MCF 10A (cell line): ENCODE results near the gene NADK2. TPM values are rescaled to one million over a fixed set of nuclear protein-coding genes. Genes with fewer than 3 reads are reported as not detected.

Source experiments
- BruUV-seq: library from RNA; stranded (reverse); fragments of 400-500 nt; replicated peaks from 2 replicates; lab custom pipeline; 2021; lab: Mats Ljungman, UMichigan
- CTCF ChIA-PET: fragments of 300-600 bp; sonication (Branson Sonifier 250); formaldehyde crosslinking; extraction: SDS; loops from one replicate; lab custom pipeline; 2021; ENCODE audit warnings: antibody characterized with exemption, inconsistent platforms; lab: Yijun Ruan, JAX
- POLR2A ChIA-PET: fragments of 300-600, 350-650 bp; sonication (Branson Sonifier 250); formaldehyde crosslinking; extraction: SDS; loops from one replicate; lab custom pipeline; 2020; ENCODE audit warnings: antibody characterized with exemption, inconsistent platforms; lab: Yijun Ruan, JAX
- DNase-seq: peaks from one replicate; pipeline ENCODE4 v3.0.0-alpha.2; 2018; ENCODE audit not compliant: unreplicated experiment
- H3K27ac Mint-ChIP-seq: one replicate; pipeline ENCODE4 v1.8.0; 2022; ENCODE audit warnings: mild to moderate bottlenecking, low read depth, mixed read lengths; ENCODE audit not compliant: unreplicated experiment
- H3K27me3 Mint-ChIP-seq: one replicate; pipeline ENCODE4 v1.8.0; 2022; ENCODE audit warnings: mixed read lengths; ENCODE audit not compliant: insufficient read depth, unreplicated experiment
- H3K36me3 Mint-ChIP-seq: one replicate; pipeline ENCODE4 v1.8.0; 2022; ENCODE audit warnings: mild to moderate bottlenecking, moderate library complexity, mixed read lengths; ENCODE audit not compliant: insufficient read depth, unreplicated experiment
- H3K4me1 Mint-ChIP-seq: one replicate; pipeline ENCODE4 v1.8.0; 2022; ENCODE audit warnings: mixed read lengths; ENCODE audit not compliant: insufficient read depth, unreplicated experiment
- H3K4me3 Mint-ChIP-seq: one replicate; pipeline ENCODE4 v1.8.0; 2022; ENCODE audit warnings: mild to moderate bottlenecking, moderate library complexity, mixed read lengths; ENCODE audit not compliant: unreplicated experiment
- H3K9me3 Mint-ChIP-seq: one replicate; pipeline ENCODE4 v1.8.0; 2022; ENCODE audit warnings: mixed read lengths; ENCODE audit not compliant: unreplicated experiment
- CTCF ChIP-seq: fragments of 200-600 bp; IDR thresholded peaks from one replicate; pipeline ENCODE4 v1.8.0; 2022; ENCODE audit warnings: antibody characterized with exemption, mild to moderate bottlenecking; ENCODE audit not compliant: unreplicated experiment
- intact Hi-C: fragments of 100-400 bp; cut with micrococcal nuclease; formaldehyde crosslinking; loops from 2 replicates; pipeline ENCODE4 v1.14.1; 2022
- total RNA-seq: library from RNA; stranded (reverse); gene quantifications from 2 replicates; pipeline ENCODE4 v1.2.3, GENCODE V29; 2022

NADK2 gene
- total RNA-seq, 1 experiment from 2014 or later: 37.1 TPM

- DNase-seq: no peak
- ChIA-PET POLR2A (interaction anchor here (0.8 to 1.5 kb wide), 4 partner anchors 9 to 115 kb away, joined by 3 to 5 read pairs (median 3); no protein-coding TSS in a partner anchor), CTCF (interaction anchor here (0.6 to 3.1 kb wide), 3 partner anchors 9 to 348 kb away, joined by 3 to 11 read pairs (median 4); no protein-coding TSS in a partner anchor)
- Mint-ChIP-seq H3K9me3 (no peaks in the 10 kb centered on the region), H3K27ac (no peak overlapping the region), H3K27me3 (no peaks in the 10 kb centered on the region), H3K4me1 (no peaks in the 10 kb centered on the region), H3K36me3 (peaks cover 6% of the 10 kb centered on the region), H3K4me3 (no peak overlapping the region)
- no TSS peak for BruUV-seq
- intact Hi-C loops: no loop called here
- TF ChIP-seq CTCF: no peak
Observed at GRCh38 chr5:36273809-36274526, 32.2 kb upstream of the NADK2 start.

- no peak for TF ChIP-seq CTCF
- no TSS peak for BruUV-seq
Observed at GRCh38 chr5:36272136-36272690, 30.5 kb upstream of the NADK2 start.

GRCh38 chr5:36270876-36271575 is 29.3 kb upstream of the NADK2 start:
- H3K27ac Mint-ChIP-seq: no peak overlapping the region
- H3K4me1 Mint-ChIP-seq: no peaks in the 10 kb centered on the region
- no peak for DNase-seq
- TF ChIP-seq CTCF: no peak
- ChIA-PET POLR2A (interaction anchor here (0.6 to 1.1 kb wide), 2 partner anchors 32 to 154 kb away, joined by 3 to 5 read pairs; no protein-coding TSS in a partner anchor), CTCF (interaction anchor here (0.6 to 2.0 kb wide), 7 partner anchors 9 to 429 kb away, joined by 3 to 9 read pairs (median 3); no protein-coding TSS in a partner anchor)
- H3K36me3 Mint-ChIP-seq: no peaks in the 10 kb centered on the region
- intact Hi-C loops: no loop called here
- no peaks in the 10 kb centered on the region for H3K9me3 Mint-ChIP-seq
- H3K4me3 Mint-ChIP-seq: no peak overlapping the region
- H3K27me3 Mint-ChIP-seq: no peaks in the 10 kb centered on the region
- BruUV-seq: no TSS peak

More at GRCh38 chr5:36272136-36272690, 30.5 kb upstream of the NADK2 start:
- no peak for DNase-seq
- no peak overlapping the region for H3K27ac Mint-ChIP-seq
- ChIA-PET POLR2A (interaction anchor here (1.3 kb wide), 1 partner anchor 30 kb away, joined by 3 read pairs; no protein-coding TSS in a partner anchor), CTCF (interaction anchor here (0.5 to 2.0 kb wide), 9 partner anchors 33 to 427 kb away, joined by 3 to 9 read pairs (median 3); no protein-coding TSS in a partner anchor)
- no peak overlapping the region for H3K4me3 Mint-ChIP-seq
- no peaks in the 10 kb centered on the region for H3K9me3 Mint-ChIP-seq
- H3K4me1 Mint-ChIP-seq: no peaks in the 10 kb centered on the region
- intact Hi-C loops: no loop called here
- H3K27me3 Mint-ChIP-seq: no peaks in the 10 kb centered on the region
- H3K36me3 Mint-ChIP-seq: peaks cover 4% of the 10 kb centered on the region

- TF ChIP-seq CTCF: no peak
- no peak overlapping the region for H3K27ac Mint-ChIP-seq
- no peak for DNase-seq
- intact Hi-C loops: no loop called here
- no peaks in the 10 kb centered on the region for H3K27me3 Mint-ChIP-seq
- CTCF ChIA-PET: interaction anchor here (1.0 to 2.0 kb wide), 2 partner anchors 8 to 36 kb away, joined by 3 to 9 read pairs; no protein-coding TSS in a partner anchor
- H3K4me1 Mint-ChIP-seq: no peaks in the 10 kb centered on the region
- POLR2A ChIA-PET: interaction anchor here (1.1 kb wide), 1 partner anchor 32 kb away, joined by 5 read pairs; no protein-coding TSS in a partner anchor
- no peaks in the 10 kb centered on the region for H3K9me3 Mint-ChIP-seq
- BruUV-seq: no TSS peak
- no peak overlapping the region for H3K4me3 Mint-ChIP-seq
- H3K36me3 Mint-ChIP-seq: no peaks in the 10 kb centered on the region
Observed at GRCh38 chr5:36270175-36270574, 28.4 kb upstream of the NADK2 start.
